Stimulated activated CD8-positive, alpha-beta memory T cell treated with anti-CD3 and anti-CD28 coated beads, Interleukin-4, amount 100 ng/mL, for 24 hours (primary cell): ENCODE results near the gene GRIP2.

Experiments used
- DNase-seq: peaks from one replicate; pipeline ENCODE4 v3.0.0-alpha.2; 2020; ENCODE audit warnings: low read depth

GRIP2 gene

DNA sequence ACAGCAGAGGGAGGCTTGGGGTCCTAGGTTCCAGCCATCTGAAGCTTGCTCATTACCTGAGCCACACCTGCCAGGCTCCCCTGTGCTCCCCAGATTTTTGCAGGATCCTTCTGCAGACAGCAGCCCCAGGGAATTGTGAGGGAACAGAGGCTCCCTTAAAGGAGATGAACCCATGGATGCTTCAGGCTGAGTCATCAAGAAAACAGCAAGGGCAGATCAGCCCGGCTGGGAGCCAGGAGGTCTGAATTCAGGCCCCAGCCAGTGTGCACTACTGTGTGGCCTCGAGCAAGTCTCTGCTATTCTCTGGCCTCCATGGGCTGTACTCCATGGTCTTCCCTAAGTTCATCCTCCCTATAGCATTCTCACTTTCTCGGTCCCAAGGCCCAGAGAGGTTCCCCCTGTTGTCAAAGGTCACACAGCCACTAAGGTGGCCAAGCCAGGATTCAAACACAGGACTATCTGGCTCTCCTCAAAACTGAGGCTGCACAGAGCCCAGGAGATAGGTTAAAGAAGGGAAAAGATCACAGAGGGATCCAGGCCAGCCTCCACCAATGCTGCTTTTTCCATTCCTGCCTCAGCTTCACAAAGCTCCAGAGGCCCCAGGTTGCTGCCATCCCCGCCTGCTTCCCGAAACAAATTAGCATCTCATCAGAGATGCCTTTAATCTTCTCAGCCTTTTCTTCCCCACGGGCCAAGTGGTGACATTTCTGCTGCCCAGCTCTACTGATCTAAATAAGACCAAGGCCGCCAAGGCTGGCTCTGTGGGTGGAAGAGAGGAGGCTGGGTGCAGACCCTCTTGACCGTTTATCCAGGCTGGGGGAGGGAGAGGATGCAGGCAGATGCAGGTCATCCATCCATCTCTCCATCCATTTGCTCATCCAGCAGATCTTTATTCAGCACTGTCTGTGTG lies 21.2 kb upstream of the GRIP2 start:
- DNase-seq, result no peak

DNA sequence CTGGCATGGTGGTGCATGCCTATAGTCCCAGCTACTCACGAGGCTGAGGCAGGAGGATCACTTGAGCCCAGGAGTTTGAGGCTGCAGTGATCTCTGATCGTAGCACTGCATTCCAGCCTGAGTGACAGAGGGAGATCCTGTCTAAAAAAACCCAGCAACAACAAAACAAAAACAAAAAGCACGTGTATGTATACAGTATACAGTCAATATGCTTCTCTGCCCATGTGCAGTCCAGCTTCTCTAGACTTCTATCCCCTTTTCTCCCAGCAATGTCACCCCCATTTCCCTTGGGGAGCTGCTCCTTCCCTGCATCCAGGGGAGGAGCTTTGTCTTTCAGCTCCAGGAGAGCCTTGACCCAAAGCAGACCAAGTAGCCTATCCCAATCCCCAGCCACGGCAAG lies 20.0 kb upstream of the GRIP2 start:
- DNase-seq, result no peak

DNA sequence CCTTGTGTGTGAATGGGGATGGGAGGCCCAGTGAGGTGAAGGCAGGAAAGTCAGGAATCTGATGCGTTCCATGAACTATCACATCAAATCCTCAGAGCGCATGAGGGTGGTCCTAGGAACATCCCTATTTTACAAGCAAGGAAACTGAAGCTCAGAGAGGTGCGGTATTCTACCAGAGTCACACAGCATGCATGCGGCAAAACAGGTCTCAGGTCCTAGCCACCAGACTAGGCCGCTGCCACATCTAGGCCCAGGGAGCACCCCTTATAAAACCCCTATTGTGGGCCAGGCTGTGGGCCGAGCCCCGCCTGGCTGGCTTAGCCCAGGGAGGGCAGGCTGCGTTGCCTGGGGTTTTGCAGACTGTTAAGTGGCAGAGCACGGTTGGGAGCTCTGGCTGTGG lies 17.9 kb upstream of the GRIP2 start:
- DNase-seq, result no peak

DNA sequence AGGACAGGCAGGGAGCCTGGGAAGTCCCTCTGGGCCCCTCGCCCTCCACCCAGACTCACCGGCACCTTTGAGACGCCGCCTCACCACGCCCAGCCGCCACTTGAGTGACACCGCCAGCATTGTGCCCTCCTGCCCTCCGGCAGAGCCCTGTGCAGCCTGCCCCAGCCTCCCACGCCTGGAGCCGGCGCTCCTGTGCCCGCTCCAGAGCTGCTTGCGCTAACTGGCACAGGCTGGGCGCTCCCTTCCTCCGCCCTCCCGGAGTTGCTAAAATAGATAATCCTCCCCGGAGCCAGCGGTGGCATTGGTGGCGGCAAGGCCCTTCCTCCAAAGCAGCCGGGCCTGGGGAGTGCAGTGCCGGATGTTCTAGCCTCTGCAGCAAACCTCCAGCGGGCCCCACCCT lies 15.7 kb upstream of the GRIP2 start:
- no peak for DNase-seq

DNA sequence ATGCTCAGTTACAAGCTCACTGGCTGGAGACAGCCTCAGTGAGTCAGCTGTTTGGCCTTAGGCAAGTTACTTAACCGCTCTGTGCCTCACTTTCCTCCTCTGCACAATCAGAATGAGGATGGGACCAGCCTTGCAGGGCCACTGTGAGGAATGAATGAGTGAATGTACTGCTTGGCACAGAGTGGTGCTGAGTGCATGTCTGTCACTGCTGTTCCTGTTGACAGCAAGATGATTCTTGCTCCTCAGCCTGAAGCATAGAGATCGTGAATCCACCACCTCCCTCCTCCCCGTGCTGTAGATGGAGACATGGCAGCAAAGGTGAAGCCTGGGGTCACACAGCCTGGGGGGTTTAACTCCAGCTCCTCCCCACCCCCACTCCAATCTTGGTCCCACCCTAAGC lies 14.6 kb upstream of the GRIP2 start:
- DNase-seq, result no peak

DNA sequence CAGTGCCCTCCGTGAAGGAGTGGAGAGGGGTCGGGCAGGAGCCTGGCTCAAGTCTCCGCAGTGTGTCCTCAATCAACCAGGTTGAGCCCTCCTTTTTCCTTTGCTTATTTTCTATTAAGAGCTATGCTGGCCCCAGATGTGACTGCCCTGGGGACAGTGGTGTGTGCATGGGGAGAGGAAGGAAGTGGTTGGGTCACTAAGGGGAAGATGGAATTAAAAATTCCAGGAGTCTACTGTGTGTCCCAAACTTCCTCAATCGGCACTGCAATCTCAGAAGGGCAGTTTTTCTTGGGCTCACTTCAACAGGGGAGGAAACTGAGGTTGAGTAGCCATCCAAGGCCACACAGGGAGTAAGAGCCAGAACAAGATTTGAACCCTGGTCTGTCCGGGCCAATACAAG lies 13.7 kb upstream of the GRIP2 start:
- no peak for DNase-seq

DNA sequence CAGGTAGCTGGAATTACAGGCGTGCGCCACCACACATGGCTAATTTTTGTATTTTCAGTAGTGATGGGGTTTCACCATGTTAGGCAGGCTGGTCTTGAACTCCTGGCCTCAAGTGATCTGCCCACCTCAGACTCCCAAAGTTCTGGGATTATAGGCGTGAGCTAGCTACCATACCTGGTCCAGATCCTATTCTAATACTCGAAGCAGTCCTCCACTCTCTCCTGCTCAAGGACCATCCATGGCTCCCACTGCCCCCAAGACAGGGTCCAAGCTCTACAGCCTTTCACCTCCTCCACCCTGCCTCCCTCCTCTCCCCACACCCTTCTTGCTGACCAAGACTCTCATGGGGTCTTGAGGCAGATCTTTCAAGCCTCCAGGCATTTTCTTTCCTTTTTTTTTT lies 12.6 kb upstream of the GRIP2 start:
- DNase-seq, result no peak

DNA sequence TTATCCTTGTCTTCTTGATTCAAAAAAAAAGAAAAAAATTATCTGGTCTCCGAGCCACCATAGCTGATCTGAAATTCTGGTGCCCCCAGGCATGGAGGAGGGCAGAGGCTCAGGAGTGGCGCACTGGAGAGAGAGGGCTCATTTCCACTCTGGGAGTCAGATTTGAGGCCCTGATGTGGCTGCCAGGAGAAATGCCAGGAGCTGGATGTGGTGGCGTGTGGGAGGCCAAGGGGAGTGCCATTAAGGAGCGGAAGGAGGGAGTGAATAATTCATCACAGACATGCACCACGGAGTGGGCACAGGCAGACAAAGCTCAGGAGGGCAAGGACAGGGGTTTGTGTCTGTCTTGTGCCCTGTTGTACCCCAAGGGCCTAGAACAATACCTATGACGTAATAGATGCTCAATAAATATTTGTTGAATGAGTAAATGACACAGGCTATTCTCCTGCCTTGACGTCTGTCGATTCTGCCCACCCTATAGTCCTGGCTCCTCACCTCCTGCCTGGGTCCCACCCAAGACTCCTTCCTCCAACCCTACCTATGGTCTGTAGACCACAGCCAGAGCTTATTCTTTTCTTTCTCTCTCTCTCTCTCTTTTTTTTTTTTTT lies 12.0 kb upstream of the GRIP2 start:
- DNase-seq, result no peak

DNA sequence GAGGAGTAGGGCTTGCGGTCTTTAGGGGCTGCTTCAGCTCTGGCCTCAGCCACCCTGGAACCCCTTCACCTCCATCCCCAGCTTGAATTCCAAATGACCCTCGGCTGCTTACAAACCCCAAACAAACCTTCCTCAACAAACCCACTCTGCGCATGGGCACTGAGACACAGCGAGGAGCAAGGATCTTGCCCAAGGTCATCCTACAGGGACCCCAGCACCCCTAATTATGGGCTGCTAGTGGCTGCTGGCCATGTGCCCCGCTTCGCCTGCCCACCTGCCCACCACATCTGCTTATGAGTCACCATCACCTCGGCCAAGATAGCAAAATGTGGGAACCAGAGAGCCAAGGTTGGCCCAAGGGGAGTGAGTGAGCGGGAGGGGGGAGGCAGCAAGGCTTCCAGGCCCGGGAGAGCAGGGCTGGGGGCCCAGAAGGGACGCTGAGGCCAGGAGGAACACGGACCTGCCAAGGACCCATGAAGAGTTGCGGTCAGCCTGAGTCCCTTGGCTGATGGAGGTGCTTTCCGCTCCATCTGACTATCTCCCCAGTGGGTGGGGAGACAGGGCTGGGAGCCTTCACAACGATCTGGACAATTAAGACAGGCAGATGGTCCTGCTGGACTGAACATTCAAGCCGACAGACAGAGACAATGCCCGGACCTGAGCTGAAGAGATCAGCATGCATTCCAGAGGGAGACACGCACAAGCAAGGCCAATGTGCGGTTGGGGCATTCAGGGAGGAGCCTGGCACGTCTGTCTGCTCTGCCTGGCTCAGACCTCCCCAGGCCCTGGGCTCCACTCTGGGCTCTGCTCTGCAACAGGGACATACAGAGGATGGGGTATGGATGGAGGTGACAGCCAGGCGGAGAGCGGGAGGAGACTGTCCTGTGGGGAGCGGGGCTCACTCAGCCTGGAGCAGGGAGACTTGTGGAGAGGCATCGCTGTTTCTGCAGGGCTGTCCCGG lies 10.8 kb upstream of the GRIP2 start:
- no peak for DNase-seq

DNA sequence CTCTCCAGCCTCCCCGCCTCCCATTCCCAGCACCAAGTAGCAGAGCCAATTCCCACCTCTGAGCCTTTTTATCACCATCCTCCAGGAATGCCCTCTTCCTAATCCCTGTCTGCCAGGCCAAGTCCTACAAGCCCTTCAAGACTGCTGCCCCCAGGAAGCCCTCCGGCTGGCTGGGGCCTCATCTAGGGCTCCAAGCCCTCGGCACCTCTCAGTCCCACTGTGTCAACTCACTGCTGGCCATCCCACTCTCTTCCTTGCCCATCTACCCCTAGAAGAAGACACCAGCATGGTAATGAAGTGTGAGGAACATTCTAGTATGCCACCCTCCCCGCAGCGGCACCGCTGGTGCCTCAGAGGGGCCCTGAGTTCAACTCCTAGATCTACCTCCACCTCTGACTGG lies 10.0 kb upstream of the GRIP2 start:
- no peak for DNase-seq

DNA sequence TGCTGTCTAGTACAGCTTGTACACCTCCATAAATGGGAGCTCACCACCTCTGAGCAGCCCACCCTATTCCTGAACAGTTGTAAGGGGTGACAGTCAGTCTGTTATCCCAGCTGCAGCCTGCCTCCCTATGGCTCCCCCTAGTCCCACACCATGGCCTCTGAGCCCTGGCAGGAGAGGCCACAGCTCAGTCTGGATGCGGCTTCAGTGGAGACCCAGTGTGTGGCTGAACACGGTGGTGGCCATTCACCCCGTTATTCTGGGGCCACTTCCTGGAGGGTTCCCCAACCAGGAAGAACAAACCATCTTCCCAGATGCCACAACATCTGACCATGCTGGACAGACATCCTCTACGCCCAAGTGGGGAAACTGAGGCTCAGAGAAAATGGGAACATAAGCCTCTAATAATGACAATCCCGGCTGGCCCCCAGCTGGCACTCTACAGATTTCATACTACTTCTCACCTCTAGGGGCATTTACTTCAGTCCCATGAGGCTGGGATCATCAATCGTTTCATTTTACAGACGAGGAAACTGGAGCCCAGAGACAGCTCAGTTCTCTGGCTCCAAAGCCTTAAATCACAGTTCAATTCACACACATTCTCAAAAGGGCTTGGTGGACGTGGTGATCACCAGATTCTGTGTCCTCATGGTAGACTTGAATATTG lies 9.2 kb upstream of the GRIP2 start:
- DNase-seq, result no peak

DNA sequence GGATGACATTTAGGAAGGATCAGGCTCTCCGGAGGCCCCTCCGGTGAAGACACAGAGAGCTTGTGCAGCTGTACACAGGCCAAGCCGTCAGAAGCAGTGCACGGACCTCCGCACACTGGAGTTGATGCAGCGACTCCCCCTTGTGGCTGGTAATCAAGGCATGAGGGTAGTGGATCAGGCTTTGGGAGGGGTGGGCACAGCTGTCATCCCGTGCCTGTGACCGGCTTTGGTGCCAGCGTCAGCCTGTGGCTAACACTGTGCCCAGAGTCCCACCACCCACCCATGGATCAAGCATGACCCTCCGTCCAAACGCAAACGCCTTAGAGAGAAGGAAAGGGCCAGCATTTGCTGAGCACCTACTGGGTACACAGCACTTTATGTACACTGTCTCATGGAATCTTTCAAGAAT lies 8.2 kb upstream of the GRIP2 start:
- peak; percentile 11 for DNase-seq

DNA sequence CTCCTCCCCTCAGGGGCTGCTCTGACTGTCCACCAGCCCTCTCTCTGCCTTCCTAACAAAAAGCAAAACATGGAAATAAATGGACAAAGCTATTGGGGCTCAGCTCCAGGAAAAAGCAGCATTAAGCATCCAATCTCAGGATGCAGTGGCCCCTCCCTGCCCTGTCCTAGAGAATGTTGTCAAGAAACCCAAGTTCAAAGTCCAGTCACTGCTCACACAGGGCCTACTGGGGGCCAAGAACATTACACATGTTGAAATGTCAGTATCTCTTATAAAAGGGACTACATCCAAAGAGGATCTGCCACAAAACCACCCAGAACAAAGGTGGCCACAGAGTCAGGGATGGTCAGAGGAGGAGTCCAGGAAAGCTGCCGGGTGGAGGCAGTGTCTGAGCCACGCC lies 7.6 kb upstream of the GRIP2 start:
- DNase-seq, result no peak

DNA sequence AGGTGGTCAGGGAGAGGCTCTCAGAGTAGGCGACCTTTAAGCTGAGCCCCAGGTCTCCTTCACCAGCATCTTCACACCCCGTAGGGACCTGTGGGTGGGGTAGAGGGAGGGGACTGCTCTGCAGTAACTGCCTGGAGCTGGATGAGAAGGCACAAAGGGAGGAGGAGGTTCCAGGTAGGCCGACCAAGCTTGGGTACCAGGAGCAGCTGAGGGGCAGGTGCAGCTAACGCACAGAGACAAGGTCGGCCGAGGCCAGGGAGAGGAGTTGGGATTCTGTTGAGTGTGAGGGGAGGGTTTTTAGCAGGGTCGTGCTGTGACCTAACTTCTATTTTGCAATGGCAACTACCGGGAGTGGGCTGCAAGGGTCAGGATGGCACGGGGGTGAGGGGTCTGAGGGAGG lies 5.9 kb upstream of the GRIP2 start:
- DNase-seq, result no peak

DNA sequence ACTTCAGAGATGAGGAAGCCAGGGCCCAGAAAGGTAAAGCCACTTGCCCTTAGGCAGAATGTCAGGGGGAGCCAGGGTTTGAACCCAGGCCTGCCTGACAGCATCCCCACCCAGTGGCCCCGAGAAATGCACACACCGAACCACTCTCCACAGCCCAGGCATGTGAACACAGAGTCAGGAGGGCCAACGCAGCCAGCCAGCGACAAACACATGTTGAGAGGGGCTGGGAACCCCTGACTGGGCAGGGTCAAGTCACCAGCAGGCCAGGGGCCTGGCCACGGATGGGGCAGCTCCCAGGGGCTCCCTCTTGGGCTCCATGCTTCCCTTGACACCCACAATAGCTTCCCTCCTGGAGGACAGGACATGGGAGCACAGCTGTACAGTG lies 5.1 kb upstream of the GRIP2 start:
- no peak for DNase-seq

DNA sequence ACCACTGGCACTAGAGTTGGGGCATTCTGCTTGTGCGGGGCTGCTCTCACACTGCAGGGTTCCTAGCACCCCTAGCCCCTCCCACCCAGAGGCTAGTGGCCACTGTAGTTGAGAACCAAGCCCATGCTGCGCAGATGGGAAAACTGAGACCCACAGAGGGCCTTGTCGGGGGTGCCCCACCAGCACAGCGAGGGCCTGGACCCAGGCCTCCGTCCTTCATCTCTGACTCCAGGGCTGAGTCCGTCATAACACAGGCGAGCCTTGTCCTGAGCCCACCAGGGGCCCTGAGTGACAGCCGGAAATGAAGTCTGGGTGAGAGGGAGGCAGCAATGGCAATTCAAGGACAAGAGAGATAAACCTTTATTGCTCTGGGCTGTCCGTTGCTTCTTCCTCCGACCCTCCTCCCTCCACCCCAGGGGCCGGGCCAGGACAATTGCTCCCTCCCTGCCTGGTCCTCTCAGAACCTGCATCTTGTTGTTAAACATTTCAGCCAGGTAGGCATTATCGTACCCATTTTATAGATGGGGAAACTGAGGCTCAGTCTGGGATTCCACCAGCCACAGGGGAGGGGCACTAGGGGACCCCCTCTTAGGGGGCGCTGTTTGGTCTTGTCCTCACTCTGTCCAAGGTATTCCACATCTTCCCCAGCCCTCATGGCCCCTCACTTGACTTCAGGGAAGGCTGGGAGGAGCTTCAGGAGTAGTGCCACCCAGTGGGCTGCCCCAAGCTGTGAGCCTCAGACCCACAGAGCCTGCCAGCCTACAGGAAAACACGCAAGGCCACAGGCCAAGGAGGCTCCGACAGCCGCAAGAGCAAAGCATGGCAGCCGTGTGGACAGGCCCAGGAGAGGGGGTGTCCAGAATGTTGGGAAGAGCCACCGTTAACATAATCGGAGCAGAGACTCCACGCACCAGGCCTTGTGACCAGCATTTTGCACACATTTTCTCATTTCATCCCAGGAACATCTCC lies 4.4 kb upstream of the GRIP2 start:
- no peak for DNase-seq

DNA sequence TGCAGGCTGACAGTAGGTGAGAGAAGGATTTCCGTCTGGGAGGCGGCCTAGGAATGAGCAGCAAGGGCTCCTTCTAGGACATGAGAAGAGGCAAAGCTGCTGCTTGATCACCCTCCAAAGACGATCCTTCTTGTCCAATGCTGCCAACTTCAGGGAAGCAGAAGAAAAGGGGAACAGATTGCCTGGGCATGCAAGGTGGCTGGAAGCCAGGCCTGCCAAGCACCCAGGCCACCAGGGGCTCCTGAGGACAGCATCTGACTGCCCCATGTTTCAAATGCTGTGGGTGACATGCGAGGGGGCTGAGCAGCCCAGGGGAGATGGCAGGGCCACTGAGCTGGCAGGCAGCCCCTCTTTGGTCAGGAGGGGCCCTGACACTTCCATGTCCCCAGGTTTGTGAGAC lies 3.3 kb upstream of the GRIP2 start:
- DNase-seq, result no peak

DNA sequence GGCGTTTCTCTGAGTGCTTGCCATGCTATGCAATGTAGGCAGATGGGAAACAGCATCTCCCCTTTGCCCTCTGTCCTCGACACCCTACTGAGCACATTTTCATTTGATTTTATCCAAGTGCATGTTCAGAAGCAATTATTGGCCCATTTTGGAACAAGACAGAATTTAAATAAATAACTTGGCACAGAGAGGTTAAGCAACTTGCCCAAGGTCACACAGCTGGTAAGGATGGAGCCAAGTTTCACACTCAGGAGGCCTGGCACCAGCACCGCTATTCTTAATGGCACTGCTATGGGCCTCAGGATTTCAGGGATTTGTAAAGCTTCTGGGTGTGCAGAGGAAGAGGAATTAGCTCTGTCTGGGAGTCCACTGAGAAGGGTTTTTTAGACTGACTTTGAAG lies 2.5 kb upstream of the GRIP2 start:
- DNase-seq, result no peak

DNA sequence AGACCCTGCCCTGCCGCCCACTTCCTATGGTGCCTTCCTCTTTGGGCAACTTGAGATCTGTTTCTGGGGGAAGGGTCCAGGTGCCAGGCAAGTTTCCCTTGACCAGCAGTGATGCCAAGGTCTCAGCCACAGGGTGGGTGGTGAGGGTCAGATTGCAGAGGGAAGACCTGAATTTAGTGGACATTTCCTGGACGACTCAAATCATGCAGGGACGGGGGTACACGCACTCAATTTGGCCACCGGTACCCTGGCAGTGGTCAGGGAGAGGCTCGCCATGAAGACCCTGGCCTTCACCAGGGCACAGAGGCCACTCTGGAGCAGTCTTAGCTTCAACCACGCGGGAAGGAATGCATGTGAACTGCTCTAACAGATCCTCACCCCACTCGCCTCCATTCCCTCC lies 1.5 kb upstream of the GRIP2 start:
- no peak for DNase-seq

DNA sequence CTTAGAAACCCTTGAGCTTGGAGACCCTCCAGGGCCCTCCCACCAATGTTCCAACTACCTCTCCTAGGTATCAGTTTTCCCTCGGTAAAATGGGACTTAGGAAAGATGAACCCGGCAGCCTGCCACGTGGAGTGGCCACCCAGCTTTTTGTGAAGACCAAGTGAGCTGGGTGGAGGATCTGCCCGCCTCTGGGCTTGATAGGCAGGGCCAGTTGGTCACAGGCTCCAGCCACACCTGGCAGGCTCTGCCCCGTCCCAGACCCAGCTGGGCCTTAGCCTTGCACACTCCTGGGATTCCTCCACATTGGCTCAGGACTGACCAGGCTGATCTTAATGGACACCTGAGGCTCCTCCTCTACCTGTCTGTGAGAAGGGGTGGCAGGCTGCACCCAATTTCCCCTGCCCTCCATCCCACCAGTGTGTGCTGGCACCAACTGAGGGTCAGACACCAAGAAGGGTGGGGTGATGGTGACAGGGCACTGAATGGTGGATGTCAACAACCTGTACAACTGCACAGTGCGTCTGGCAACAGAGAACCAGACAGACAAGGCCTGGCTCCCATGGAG lies 761 bp upstream of the GRIP2 start:
- DNase-seq, result no peak

DNA sequence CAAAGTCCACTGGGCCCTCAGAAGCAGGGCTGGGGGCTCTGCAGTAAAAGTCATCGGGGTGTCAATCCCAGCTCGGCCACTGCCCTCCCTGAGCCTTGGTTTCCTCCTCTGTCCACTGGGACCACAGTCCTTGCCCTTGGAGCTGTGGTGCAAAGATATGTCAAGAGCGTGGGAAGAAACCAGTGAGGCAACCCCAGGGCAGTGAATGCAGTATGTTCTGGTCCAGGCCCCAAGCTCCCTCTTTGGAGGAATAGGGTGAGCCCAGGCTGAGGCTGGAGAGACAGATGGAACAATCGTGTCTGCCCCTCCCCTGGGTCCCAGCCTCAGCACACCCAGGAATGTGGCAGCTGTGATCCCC lies 779 bp downstream of the GRIP2 start:
- no peak for DNase-seq
